MCF 10A (cell line): ENCODE results near the gene SPOCK2. TPM values are rescaled to one million over a fixed set of nuclear protein-coding genes. Genes with fewer than 3 reads are reported as not detected.

Source experiments
- BruUV-seq: library from RNA; stranded (reverse); fragments of 400-500 nt; replicated peaks from 2 replicates; lab custom pipeline; 2021; lab: Mats Ljungman, UMichigan
- CTCF ChIA-PET: fragments of 300-600 bp; sonication (Branson Sonifier 250); formaldehyde crosslinking; extraction: SDS; loops from one replicate; lab custom pipeline; 2021; ENCODE audit warnings: antibody characterized with exemption, inconsistent platforms; lab: Yijun Ruan, JAX
- POLR2A ChIA-PET: fragments of 300-600, 350-650 bp; sonication (Branson Sonifier 250); formaldehyde crosslinking; extraction: SDS; loops from one replicate; lab custom pipeline; 2020; ENCODE audit warnings: antibody characterized with exemption, inconsistent platforms; lab: Yijun Ruan, JAX
- DNase-seq: peaks from one replicate; pipeline ENCODE4 v3.0.0-alpha.2; 2018; ENCODE audit not compliant: unreplicated experiment
- H3K27ac Mint-ChIP-seq: one replicate; pipeline ENCODE4 v1.8.0; 2022; ENCODE audit warnings: mild to moderate bottlenecking, low read depth, mixed read lengths; ENCODE audit not compliant: unreplicated experiment
- H3K27me3 Mint-ChIP-seq: one replicate; pipeline ENCODE4 v1.8.0; 2022; ENCODE audit warnings: mixed read lengths; ENCODE audit not compliant: insufficient read depth, unreplicated experiment
- H3K36me3 Mint-ChIP-seq: one replicate; pipeline ENCODE4 v1.8.0; 2022; ENCODE audit warnings: mild to moderate bottlenecking, moderate library complexity, mixed read lengths; ENCODE audit not compliant: insufficient read depth, unreplicated experiment
- H3K4me1 Mint-ChIP-seq: one replicate; pipeline ENCODE4 v1.8.0; 2022; ENCODE audit warnings: mixed read lengths; ENCODE audit not compliant: insufficient read depth, unreplicated experiment
- H3K4me3 Mint-ChIP-seq: one replicate; pipeline ENCODE4 v1.8.0; 2022; ENCODE audit warnings: mild to moderate bottlenecking, moderate library complexity, mixed read lengths; ENCODE audit not compliant: unreplicated experiment
- H3K9me3 Mint-ChIP-seq: one replicate; pipeline ENCODE4 v1.8.0; 2022; ENCODE audit warnings: mixed read lengths; ENCODE audit not compliant: unreplicated experiment
- intact Hi-C: fragments of 100-400 bp; cut with micrococcal nuclease; formaldehyde crosslinking; loops from 2 replicates; pipeline ENCODE4 v1.14.1; 2022
- total RNA-seq: library from RNA; stranded (reverse); gene quantifications from 2 replicates; pipeline ENCODE4 v1.2.3, GENCODE V29; 2022
- TF ChIP-seq, protein P1 (sequence below): fragments of 200-600 bp; IDR thresholded peaks from one replicate; pipeline ENCODE4 v1.8.0; 2022; ENCODE audit warnings: antibody characterized with exemption, mild to moderate bottlenecking; ENCODE audit not compliant: unreplicated experiment

Gene SPOCK2
- total RNA-seq, 1 experiment from 2014 or later, result 1.2 TPM

DNA sequence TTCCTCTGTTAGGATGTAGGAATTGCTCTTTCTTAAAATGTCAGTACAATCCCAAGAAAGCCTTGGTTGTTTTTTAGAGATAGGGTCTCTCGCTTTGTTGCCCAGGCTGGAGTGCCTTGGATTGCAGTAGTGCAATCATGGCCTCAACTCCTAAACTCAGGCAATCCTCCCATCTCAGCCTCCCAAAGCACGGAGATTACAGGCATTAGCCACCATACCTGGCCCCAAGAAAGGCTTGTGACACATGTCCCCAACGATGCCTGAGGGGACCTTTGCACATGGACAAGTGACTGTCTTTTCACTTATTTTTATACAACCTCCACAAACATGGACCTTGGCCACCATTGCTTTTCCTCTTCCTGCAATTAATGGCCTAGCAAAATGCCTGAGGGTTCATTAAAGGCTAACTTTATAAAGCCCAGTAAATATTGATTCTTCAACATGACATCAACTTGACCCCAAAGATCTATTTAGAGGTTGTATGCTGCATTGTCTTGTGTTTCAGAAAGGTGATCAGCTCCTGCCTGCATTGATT is 10.0 kb upstream of the SPOCK2 start:
- no peaks in the 10 kb centered on the region for H3K27me3 Mint-ChIP-seq
- ChIA-PET CTCF (no interaction called here), POLR2A (no interaction called here)
- no TSS peak for BruUV-seq
- TF ChIP-seq, protein P1, sequence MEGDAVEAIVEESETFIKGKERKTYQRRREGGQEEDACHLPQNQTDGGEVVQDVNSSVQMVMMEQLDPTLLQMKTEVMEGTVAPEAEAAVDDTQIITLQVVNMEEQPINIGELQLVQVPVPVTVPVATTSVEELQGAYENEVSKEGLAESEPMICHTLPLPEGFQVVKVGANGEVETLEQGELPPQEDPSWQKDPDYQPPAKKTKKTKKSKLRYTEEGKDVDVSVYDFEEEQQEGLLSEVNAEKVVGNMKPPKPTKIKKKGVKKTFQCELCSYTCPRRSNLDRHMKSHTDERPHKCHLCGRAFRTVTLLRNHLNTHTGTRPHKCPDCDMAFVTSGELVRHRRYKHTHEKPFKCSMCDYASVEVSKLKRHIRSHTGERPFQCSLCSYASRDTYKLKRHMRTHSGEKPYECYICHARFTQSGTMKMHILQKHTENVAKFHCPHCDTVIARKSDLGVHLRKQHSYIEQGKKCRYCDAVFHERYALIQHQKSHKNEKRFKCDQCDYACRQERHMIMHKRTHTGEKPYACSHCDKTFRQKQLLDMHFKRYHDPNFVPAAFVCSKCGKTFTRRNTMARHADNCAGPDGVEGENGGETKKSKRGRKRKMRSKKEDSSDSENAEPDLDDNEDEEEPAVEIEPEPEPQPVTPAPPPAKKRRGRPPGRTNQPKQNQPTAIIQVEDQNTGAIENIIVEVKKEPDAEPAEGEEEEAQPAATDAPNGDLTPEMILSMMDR, result no peak
- H3K27ac Mint-ChIP-seq, result no peak overlapping the region
- no peak for DNase-seq
- H3K4me3 Mint-ChIP-seq, result no peak overlapping the region
- H3K9me3 Mint-ChIP-seq, result no peaks in the 10 kb centered on the region
- intact Hi-C loops, result no loop called here
- peaks cover 14% of the 10 kb centered on the region for H3K4me1 Mint-ChIP-seq
- peaks cover 34% of the 10 kb centered on the region for H3K36me3 Mint-ChIP-seq

DNA sequence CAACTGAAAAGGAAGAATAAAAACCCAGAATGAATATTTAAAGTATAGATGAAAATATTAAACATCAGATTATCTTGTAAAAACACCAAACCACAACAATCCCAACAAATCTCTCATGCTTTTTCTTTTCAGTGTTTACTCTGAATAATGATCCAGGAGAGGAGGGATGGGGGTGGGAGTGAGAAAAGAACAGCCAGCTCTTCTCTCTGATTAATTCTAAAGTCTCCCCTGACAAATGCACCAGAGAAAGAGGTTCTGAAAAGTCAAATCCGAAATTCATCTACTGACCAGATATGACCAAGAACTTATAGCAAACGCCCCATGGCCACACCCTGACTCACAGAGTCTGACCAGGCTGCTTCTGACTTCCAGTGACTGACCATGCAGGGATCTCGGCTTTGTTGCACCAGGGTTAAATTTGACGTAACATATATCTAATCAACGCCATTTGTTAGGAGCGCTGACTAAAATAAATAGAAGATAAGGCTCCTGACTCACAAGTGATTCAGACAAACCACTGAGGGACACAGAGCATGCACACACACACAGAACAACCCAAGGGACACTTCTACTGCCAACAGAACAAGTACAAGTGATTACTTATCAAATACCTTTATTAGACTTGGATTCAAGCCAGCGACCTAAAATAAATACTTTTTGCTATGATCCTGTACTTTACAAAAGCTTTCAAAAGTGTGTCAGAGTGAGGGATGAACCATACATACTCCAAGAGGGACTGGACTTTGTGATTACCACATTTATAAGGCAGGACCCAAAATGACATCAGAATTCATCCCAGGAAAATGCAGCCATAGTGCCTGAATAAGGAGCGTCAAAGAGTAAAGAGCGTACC is 9.3 kb upstream of the SPOCK2 start:
- no TSS peak for BruUV-seq
- intact Hi-C loops, result no loop called here
- peaks cover 34% of the 10 kb centered on the region for H3K36me3 Mint-ChIP-seq
- ChIA-PET CTCF (interaction anchor here (0.6 to 0.7 kb wide), 2 partner anchors 201 to 359 kb away, joined by 3 read pairs; no protein-coding TSS in a partner anchor), POLR2A (no interaction called here)
- peak; percentile 39 for DNase-seq
- TF ChIP-seq, protein P1, result no peak
- no peaks in the 10 kb centered on the region for H3K9me3 Mint-ChIP-seq
- no peak overlapping the region for H3K4me3 Mint-ChIP-seq
- H3K27ac Mint-ChIP-seq, result no peak overlapping the region
- H3K4me1 Mint-ChIP-seq, result peaks cover 14% of the 10 kb centered on the region
- no peaks in the 10 kb centered on the region for H3K27me3 Mint-ChIP-seq

DNA sequence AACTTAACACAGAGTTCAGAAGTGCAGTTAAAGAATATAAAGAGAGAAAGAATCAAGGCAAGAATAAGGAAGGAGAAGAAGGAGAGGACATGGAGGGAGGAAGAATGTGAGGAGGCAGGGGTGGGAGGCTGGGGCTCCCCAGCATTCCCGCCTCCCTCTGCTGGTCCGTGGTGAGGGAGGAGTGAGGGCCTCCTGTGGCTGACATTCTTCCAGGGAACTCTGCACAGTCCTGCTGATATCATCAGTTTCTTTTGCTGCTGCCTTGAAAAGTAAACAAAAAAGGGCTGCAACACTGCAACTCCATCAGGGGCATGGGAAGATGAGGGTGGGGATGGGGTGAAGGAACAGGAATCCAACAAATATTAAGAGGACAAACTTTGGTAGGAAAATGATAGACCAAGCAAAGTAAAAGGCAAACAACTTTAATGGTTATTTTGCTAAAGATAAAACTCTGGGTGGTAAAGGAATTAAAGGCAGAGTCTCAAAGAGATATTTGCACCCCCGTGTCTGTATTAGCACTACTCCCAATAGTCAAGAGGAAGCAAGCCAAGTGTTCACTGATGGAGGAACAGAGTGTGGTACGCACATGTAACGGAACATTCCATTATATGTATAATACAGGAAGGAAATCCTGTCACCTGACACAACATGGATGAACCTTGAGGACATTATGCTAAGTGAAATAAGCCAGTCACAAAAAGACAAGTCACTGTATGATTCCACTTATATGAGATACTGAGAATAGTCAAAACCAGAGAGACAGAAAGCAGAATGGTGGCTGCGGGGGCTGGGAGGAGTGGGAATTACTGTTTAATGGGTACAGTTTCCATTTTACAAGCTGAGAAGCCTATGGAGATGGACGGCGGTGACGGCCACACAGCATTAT is 8.0 kb upstream of the SPOCK2 start:
- peaks cover 14% of the 10 kb centered on the region for H3K4me1 Mint-ChIP-seq
- peaks cover 34% of the 10 kb centered on the region for H3K36me3 Mint-ChIP-seq
- no peak overlapping the region for H3K4me3 Mint-ChIP-seq
- ChIA-PET POLR2A (interaction anchor here (0.7 kb wide), 1 partner anchor 134 kb away, joined by 3 read pairs; no protein-coding TSS in a partner anchor), CTCF (no interaction called here)
- no peaks in the 10 kb centered on the region for H3K9me3 Mint-ChIP-seq
- TF ChIP-seq, protein P1, result no peak
- intact Hi-C loops, result no loop called here
- TSS peak; percentile 74 for BruUV-seq
- H3K27ac Mint-ChIP-seq, result no peak overlapping the region
- H3K27me3 Mint-ChIP-seq, result no peaks in the 10 kb centered on the region
- DNase-seq, result no peak
